ENCODE results near the gene ZPBP2. TPM values are rescaled to one million over a fixed set of nuclear protein-coding genes. Genes with fewer than 3 reads are reported as not detected.

The ZPBP2 gene
- total RNA-seq, 1 donor from 2014 or later, result not detected

- Histone ChIP-seq H3K36me3 (ENCODE audit: insufficient read depth, low read length) (no peaks in the 10 kb centered on the region), H3K4me3 (ENCODE audit: insufficient read depth, low read depth, low read length) (no peak overlapping the region), H3K4me1 (ENCODE audit: insufficient read depth, low read length) (no peaks in the 10 kb centered on the region), H3K27ac (ENCODE audit: low read depth, low read length) (no peak overlapping the region), H3K9me3 (ENCODE audit: insufficient read depth, low read depth, low read length) (peaks cover 13% of the 10 kb centered on the region), H3K9ac (ENCODE audit: low read length) (no peak overlapping the region), H4K20me1 (ENCODE audit: insufficient read depth, low read length) (no peaks in the 10 kb centered on the region), H3K79me2 (ENCODE audit: insufficient read depth, low read length) (no peaks in the 10 kb centered on the region), H2AFZ (ENCODE audit: low read depth, low read length) (no peak overlapping the region), H3K27me3 (ENCODE audit: insufficient read depth, low read length) (peaks cover 67% of the 10 kb centered on the region), H3K4me2 (ENCODE audit: low read length) (peak overlapping the region; percentile 53)
- Mint-ChIP-seq H3K4me3 (ENCODE audit: unreplicated experiment) (peak overlapping the region; percentile 57), H3K9me3 (ENCODE audit: unreplicated experiment) (no peaks in the 10 kb centered on the region), H3K27ac (ENCODE audit: unreplicated experiment) (no peak overlapping the region), H3K4me1 (ENCODE audit: low read depth, unreplicated experiment) (no peaks in the 10 kb centered on the region), H3K27me3 (ENCODE audit: low read depth, unreplicated experiment) (peaks cover 38% of the 10 kb centered on the region), H3K36me3 (ENCODE audit: low read depth, unreplicated experiment) (no peaks in the 10 kb centered on the region)
- DNase-seq (ENCODE audit: low read depth), result no peak
- no peak for FAIRE-seq
- TF ChIP-seq EZH2 (IDR thresholded peaks at IDR 0.05; ENCODE audit: insufficient read depth, low read length) (no peak), CTCF (IDR thresholded peaks at IDR 0.05; ENCODE audit: insufficient read depth, low read depth, low read length) (no peak)
Observed at GRCh38 chr17:39863244-39863917, 4.6 kb upstream of the ZPBP2 start.

GRCh38 chr17:39863918-39864746 is 3.9 kb upstream of the ZPBP2 start, which contains the start of gene IKZF3:
Gene IKZF3 (minus strand): TSS chr17:39864312. CDS start chr17:39864126, 186 bp downstream.
- peak within 1 kb of the TSS; percentile 49 for H2AFZ ChIP-seq (ENCODE audit: low read depth, low read length)

More at GRCh38 chr17:39863918-39864746, 3.9 kb upstream of the ZPBP2 start, which contains the start of gene IKZF3:
- no peaks in the 10 kb centered on the region for H4K20me1 ChIP-seq (ENCODE audit: insufficient read depth, low read length)
- no peak within 1 kb of the TSS for H3K4me3 ChIP-seq (ENCODE audit: insufficient read depth, low read depth, low read length)
- no peak within 1 kb of the TSS for H3K27ac ChIP-seq (ENCODE audit: low read depth, low read length)
- no peaks in the 10 kb centered on the region for H3K4me1 ChIP-seq (ENCODE audit: insufficient read depth, low read length)
- H3K9ac ChIP-seq (ENCODE audit: low read length), result no peak within 1 kb of the TSS
- Mint-ChIP-seq H3K4me1 (ENCODE audit: low read depth, unreplicated experiment) (no peaks in the 10 kb centered on the region), H3K36me3 (ENCODE audit: low read depth, unreplicated experiment) (no peaks in the 10 kb centered on the region), H3K9me3 (ENCODE audit: unreplicated experiment) (no peaks in the 10 kb centered on the region), H3K4me3 (ENCODE audit: unreplicated experiment) (peak within 1 kb of the TSS; percentile 62), H3K27me3 (ENCODE audit: low read depth, unreplicated experiment) (peaks cover 44% of the 10 kb centered on the region), H3K27ac (ENCODE audit: unreplicated experiment) (no peak within 1 kb of the TSS)
- no peaks in the 10 kb centered on the region for H3K36me3 ChIP-seq (ENCODE audit: insufficient read depth, low read length)
- FAIRE-seq (no peak), DNase-seq (ENCODE audit: low read depth) (no peak)
- no peak for TF ChIP-seq EZH2 (IDR thresholded peaks at IDR 0.05; ENCODE audit: insufficient read depth, low read length)
- no peak for TF ChIP-seq CTCF (IDR thresholded peaks at IDR 0.05; ENCODE audit: insufficient read depth, low read depth, low read length)
- peaks cover 74% of the 10 kb centered on the region for H3K27me3 ChIP-seq (ENCODE audit: insufficient read depth, low read length)
- peak within 1 kb of the TSS; percentile 53 for H3K4me2 ChIP-seq (ENCODE audit: low read length)
- no peaks in the 10 kb centered on the region for H3K79me2 ChIP-seq (ENCODE audit: insufficient read depth, low read length)
- peaks cover 13% of the 10 kb centered on the region for H3K9me3 ChIP-seq (ENCODE audit: insufficient read depth, low read depth, low read length)
